Upper lobe of right lung (tissue), 1 donor: ENCODE measurements around the gene ZBTB16. TPM values are rescaled to one million over a fixed set of nuclear protein-coding genes. Genes with fewer than 3 reads are reported as not detected.

Experiments
- ATAC-seq: fragments of 200-7000 bp; cut with Tn5 transposase; one replicate; pipeline ENCODE4 v1.9.1; 2020; ENCODE audit warnings: mild to moderate bottlenecking, moderate library complexity
- DNase-seq: peaks from one replicate; pipeline ENCODE4 v3.0.0-alpha.2; 2020
- H3K27ac ChIP-seq: fragments of 200-600 bp; one replicate; pipeline ENCODE4 v1.8.0; 2022
- H3K27me3 ChIP-seq: fragments of 200-600 bp; one replicate; pipeline ENCODE4 v1.8.0; 2022; ENCODE audit warnings: mild to moderate bottlenecking
- H3K36me3 ChIP-seq: fragments of 200-600 bp; one replicate; pipeline ENCODE4 v1.8.0; 2022
- H3K4me1 ChIP-seq: fragments of 200-600 bp; one replicate; pipeline ENCODE4 v1.8.0; 2022
- H3K4me3 ChIP-seq: fragments of 200-600 bp; one replicate; pipeline ENCODE4 v1.8.0; 2022; ENCODE audit warnings: mild to moderate bottlenecking
- H3K9me3 ChIP-seq: fragments of 200-600 bp; one replicate; pipeline ENCODE4 v1.8.0; 2022
- intact Hi-C: fragments of 100-400 bp; cut with DNase I; formaldehyde crosslinking; loops from one replicate; pipeline ENCODE4 v1.11.0; 2022
- total RNA-seq: library from RNA; stranded (reverse); fragmentation: NEBNext Ultra II Directional; extraction: Animal tissue kit (Norgen Biotek cat#: 25700); gene quantifications from one replicate; pipeline ENCODE4 v1.2.1, GENCODE V29; 2021
- TF ChIP-seq, protein P1 (sequence below): fragments of 200-600 bp; IDR thresholded peaks from one replicate; pipeline ENCODE4 v1.8.0; 2022; ENCODE audit warnings: antibody characterized with exemption
- donor health status: DM: no; HTN: yes; CAD: no; lungs with severe emphysema.

Gene ZBTB16
- total RNA-seq, 1 donor from 2014 or later = 221 TPM

GRCh38 chr11:114284021-114284420 lies 224.5 kb downstream of the ZBTB16 start:
- no peaks in the 10 kb centered on the region for H3K36me3 ChIP-seq
- H3K9me3 ChIP-seq = no peaks in the 10 kb centered on the region
- H3K4me1 ChIP-seq = peaks cover 28% of the 10 kb centered on the region
- no peak for ATAC-seq
- intact Hi-C loops = no loop called here
- no peaks in the 10 kb centered on the region for H3K27me3 ChIP-seq
- no peak for DNase-seq
- H3K27ac ChIP-seq = no peak overlapping the region
- no peak overlapping the region for H3K4me3 ChIP-seq
- TF ChIP-seq, protein P1, sequence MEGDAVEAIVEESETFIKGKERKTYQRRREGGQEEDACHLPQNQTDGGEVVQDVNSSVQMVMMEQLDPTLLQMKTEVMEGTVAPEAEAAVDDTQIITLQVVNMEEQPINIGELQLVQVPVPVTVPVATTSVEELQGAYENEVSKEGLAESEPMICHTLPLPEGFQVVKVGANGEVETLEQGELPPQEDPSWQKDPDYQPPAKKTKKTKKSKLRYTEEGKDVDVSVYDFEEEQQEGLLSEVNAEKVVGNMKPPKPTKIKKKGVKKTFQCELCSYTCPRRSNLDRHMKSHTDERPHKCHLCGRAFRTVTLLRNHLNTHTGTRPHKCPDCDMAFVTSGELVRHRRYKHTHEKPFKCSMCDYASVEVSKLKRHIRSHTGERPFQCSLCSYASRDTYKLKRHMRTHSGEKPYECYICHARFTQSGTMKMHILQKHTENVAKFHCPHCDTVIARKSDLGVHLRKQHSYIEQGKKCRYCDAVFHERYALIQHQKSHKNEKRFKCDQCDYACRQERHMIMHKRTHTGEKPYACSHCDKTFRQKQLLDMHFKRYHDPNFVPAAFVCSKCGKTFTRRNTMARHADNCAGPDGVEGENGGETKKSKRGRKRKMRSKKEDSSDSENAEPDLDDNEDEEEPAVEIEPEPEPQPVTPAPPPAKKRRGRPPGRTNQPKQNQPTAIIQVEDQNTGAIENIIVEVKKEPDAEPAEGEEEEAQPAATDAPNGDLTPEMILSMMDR = no peak

DNA sequence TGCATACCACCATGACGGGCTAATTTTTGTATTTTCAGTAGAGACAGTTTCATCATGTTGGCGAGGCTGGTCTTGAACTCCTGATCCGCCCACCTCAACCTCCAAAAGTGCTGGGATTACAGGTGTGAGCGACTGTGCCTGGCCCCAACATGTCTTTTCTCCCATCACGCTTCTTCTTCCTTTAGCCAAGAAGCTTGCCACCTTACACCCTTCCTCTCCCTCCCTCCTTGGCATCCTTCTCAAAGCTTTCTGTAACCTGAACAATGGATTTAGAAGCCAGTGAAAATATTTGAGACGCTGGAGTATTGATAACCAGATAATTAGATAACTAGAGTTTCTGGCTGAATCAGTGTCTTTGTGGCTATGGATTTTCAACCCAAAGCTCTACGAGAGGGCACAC lies 225.4 kb downstream of the ZBTB16 start:
- ATAC-seq (no peak), DNase-seq (no peak)
- intact Hi-C loops = no loop called here
- Histone ChIP-seq H3K9me3 (no peaks in the 10 kb centered on the region), H3K27ac (no peak overlapping the region), H3K27me3 (no peaks in the 10 kb centered on the region), H3K4me3 (no peak overlapping the region), H3K36me3 (no peaks in the 10 kb centered on the region), H3K4me1 (peaks cover 28% of the 10 kb centered on the region)
- TF ChIP-seq, protein P1 = no peak

- no peak overlapping the region for H3K4me3 ChIP-seq
- H3K27ac ChIP-seq = no peak overlapping the region
- no peak for DNase-seq
- intact Hi-C loops = no loop called here
- no peaks in the 10 kb centered on the region for H3K36me3 ChIP-seq
- TF ChIP-seq, protein P1 = no peak
- no peaks in the 10 kb centered on the region for H3K27me3 ChIP-seq
- no peaks in the 10 kb centered on the region for H3K9me3 ChIP-seq
- peaks cover 24% of the 10 kb centered on the region for H3K4me1 ChIP-seq
- ATAC-seq = no peak
These were observed 226.1 kb downstream of the ZBTB16 start for GRCh38 chr11:114285599-114285998.

GRCh38 chr11:114286229-114286628 lies 226.7 kb downstream of the ZBTB16 start:
- no peak for DNase-seq
- no peaks in the 10 kb centered on the region for H3K27me3 ChIP-seq
- no peak overlapping the region for H3K4me3 ChIP-seq
- no peaks in the 10 kb centered on the region for H3K36me3 ChIP-seq
- H3K4me1 ChIP-seq = peaks cover 21% of the 10 kb centered on the region
- H3K9me3 ChIP-seq = no peaks in the 10 kb centered on the region
- no peak overlapping the region for H3K27ac ChIP-seq
- intact Hi-C loops = no loop called here
- TF ChIP-seq, protein P1 = no peak
- no peak for ATAC-seq

GRCh38 chr11:114287154-114287553 lies 227.6 kb downstream of the ZBTB16 start:
- DNase-seq (no peak), ATAC-seq (no peak)
- Histone ChIP-seq H3K36me3 (no peaks in the 10 kb centered on the region), H3K4me1 (peaks cover 17% of the 10 kb centered on the region), H3K9me3 (no peaks in the 10 kb centered on the region), H3K27me3 (no peaks in the 10 kb centered on the region), H3K4me3 (no peak overlapping the region), H3K27ac (no peak overlapping the region)
- TF ChIP-seq, protein P1 = no peak
- intact Hi-C loops = no loop called here

- Histone ChIP-seq H3K4me1 (peaks cover 26% of the 10 kb centered on the region), H3K27ac (no peak overlapping the region), H3K9me3 (no peaks in the 10 kb centered on the region), H3K36me3 (no peaks in the 10 kb centered on the region), H3K4me3 (no peak overlapping the region), H3K27me3 (no peaks in the 10 kb centered on the region)
- intact Hi-C loops = no loop called here
- DNase-seq = no peak
- ATAC-seq = no peak
- TF ChIP-seq, protein P1 = no peak
These were observed 228.6 kb downstream of the ZBTB16 start for GRCh38 chr11:114288136-114288535.
